GM12864 (cell line): Measurements from ENCODE around the gene GRIP1.

Source experiments
- DNase-seq: peaks from one replicate; pipeline ENCODE4 v3.0.0-alpha.2; 2011; ENCODE audit warnings: low read depth
- H3K4me3 ChIP-seq: 2 replicates; pipeline ENCODE4 v1.5.1; 2011; ENCODE audit warnings: mild to moderate bottlenecking, low read depth, low read length, control low read depth
- CTCF ChIP-seq: IDR thresholded peaks from 2 replicates; pipeline ENCODE4 v1.5.1; 2011; ENCODE audit warnings: low read depth, mild to moderate bottlenecking, moderate library complexity, low read length, control low read depth, inconsistent platforms; ENCODE audit errors: missing control alignments

GRIP1 gene

GRCh38 chr12:66430106-66430505 is 248.8 kb downstream of the GRIP1 start:
- DNase-seq: no peak
- H3K4me3 ChIP-seq: no peak overlapping the region
- TF ChIP-seq CTCF: no peak

- DNase-seq: no peak
- TF ChIP-seq CTCF: no peak
- H3K4me3 ChIP-seq: no peak overlapping the region
These were observed 250.0 kb downstream of the GRIP1 start for GRCh38 chr12:66428870-66429269.

GRCh38 chr12:66428261-66428660 is 250.6 kb downstream of the GRIP1 start:
- no peak for DNase-seq
- no peak for TF ChIP-seq CTCF
- H3K4me3 ChIP-seq: no peak overlapping the region

- TF ChIP-seq CTCF: no peak
- H3K4me3 ChIP-seq: no peak overlapping the region
- no peak for DNase-seq
These were observed 252.2 kb downstream of the GRIP1 start for GRCh38 chr12:66426696-66427095.

GRCh38 chr12:66423266-66423665 is 255.6 kb downstream of the GRIP1 start:
- no peak for TF ChIP-seq CTCF
- H3K4me3 ChIP-seq: no peak overlapping the region
- DNase-seq: no peak

GRCh38 chr12:66418908-66419307 is 260.0 kb downstream of the GRIP1 start:
- no peak for DNase-seq
- TF ChIP-seq CTCF: no peak
- no peak overlapping the region for H3K4me3 ChIP-seq

- H3K4me3 ChIP-seq: no peak overlapping the region
- TF ChIP-seq CTCF: no peak
- DNase-seq: no peak
These were observed 261.7 kb downstream of the GRIP1 start for GRCh38 chr12:66417217-66417616.
